ENCODE measurements around the gene PARP12.

DNA sequence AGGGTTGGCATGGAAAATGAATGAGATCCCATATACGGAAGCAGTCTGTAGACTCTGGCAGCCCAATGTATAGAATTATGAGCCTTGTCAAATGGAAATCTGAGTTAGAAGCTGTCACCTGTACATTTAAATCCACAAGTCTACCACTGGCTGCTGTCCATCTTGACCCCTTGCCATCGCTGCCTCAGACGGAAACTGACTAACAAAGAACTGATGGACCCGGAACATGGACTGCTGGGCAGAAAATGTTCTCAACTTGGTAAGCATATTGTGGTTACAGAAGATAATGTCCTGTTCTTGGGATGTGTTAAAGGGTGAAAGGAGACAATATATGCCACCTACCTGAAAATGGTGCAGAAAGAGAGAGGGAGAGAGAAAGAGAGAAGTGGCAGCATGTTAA lies 37.5 kb downstream of the PARP12 start:
- TF ChIP-seq, protein P1, sequence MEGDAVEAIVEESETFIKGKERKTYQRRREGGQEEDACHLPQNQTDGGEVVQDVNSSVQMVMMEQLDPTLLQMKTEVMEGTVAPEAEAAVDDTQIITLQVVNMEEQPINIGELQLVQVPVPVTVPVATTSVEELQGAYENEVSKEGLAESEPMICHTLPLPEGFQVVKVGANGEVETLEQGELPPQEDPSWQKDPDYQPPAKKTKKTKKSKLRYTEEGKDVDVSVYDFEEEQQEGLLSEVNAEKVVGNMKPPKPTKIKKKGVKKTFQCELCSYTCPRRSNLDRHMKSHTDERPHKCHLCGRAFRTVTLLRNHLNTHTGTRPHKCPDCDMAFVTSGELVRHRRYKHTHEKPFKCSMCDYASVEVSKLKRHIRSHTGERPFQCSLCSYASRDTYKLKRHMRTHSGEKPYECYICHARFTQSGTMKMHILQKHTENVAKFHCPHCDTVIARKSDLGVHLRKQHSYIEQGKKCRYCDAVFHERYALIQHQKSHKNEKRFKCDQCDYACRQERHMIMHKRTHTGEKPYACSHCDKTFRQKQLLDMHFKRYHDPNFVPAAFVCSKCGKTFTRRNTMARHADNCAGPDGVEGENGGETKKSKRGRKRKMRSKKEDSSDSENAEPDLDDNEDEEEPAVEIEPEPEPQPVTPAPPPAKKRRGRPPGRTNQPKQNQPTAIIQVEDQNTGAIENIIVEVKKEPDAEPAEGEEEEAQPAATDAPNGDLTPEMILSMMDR (IDR thresholded peaks at IDR 0.05; ENCODE audit: borderline replicate concordance, extremely low read depth, low read length, poor library complexity, severe bottlenecking) = no peak
- no peak for TF ChIP-seq EZH2 (IDR thresholded peaks at IDR 0.05; ENCODE audit: borderline replicate concordance, low read depth, low read length, severe bottlenecking)
